Stimulated activated CD8-positive, alpha-beta memory T cell treated with anti-CD3 and anti-CD28 coated beads, Interleukin-4, amount 100 ng/mL, for 1 hour (primary cell): ENCODE measurements around the gene PSMA3.

Source experiments
- DNase-seq, 2 donors: peaks; one replicate each; pipeline ENCODE4 v3.0.0-alpha.2; 2020; ENCODE audit warnings: low read depth in 2 of 2, low spot score in 1 of 2

The PSMA3 gene

DNA sequence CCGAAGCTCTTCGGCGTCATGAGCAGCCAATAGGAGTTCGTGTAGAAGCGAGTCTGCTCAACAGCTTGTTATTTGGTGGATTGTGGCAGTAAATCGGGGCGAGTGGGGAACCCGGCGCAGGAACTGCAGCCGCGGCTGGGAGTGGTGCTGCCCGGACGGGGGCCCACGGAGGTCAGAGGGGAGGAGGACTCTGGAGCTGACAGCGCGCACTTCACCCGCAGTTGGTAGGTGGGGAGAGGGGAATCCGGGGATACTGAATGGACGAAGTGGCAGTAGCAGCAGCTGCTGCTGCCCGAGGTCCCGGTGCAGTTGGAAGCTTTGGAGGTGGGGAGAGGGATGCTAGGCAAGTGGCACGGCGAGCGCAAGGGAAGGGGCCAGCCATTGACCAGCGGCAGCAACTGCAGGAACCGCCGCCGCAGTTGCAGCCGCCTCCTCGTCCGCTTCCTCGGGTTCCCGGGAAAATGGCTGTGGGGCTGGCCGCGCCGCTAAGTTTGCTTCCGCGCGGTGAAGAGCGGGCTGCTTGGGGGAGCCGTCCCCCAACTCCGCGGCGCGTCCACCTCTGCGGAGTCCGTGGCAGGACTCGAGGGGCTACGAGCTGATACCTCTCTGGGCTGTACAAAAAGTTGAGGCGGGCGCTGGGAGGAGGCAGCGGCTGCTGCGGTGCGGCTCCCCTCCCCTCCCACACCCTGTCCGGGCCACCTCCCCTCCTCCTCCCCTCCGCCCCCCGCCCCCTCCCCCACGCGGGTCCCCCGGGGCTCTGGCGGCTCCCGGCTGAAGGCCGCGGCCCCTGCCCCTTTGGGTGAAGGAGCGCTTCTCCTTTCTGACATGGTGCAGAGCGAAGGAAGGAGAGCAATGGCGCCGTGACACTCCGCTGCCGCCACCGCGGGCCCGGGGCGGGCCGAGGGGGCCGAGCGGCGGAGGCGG is 54.1 kb downstream of the PSMA3 start, which contains the start of gene ARID4A:
Gene ARID4A, plus strand, starts transcription at position 79 of the 924 bp plus-strand sequence. CDS start 1,300 bp downstream, outside the sequence.
- peak; percentile 50 to 66 for DNase-seq

GRCh38 chr14:58299401-58300330 is 55.0 kb downstream of the PSMA3 start:
- DNase-seq = no peak

DNA sequence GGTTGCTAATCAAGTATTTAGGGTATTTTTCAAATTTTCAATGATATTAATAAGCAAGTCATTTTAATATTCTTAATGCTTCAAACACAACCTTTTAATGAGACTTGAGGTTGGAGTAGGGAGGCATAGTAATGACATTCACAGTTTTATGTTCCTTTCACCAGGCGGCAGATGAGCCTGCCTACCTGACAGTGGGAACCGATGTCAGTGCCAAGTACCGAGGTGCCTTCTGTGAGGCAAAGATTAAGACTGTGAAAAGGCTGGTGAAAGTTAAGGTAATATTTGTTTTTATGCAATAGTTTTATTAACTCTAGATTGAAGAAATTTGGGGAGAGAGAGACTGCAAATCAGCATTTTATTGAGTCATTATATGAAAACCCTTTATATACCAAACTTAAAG is 56.8 kb downstream of the PSMA3 start:
- DNase-seq = no peak

DNA sequence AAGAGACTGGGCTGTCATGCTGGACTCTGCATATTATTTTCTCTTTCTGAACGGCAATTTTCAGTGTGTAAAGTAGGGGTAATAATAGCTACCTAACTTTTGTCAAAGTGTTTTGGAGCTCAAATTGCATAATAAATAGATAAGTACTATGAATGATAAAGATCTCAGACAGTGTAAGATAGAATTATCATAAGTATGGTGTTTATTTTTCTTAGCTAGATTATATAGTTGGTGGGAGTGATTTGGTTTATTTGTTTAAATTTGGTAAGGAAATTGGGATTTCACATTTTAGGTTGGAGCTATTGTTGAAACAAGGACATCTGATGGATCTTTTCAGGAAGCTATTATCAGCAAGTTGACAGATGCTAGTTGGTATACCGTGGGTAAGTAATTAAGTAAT is 61.1 kb downstream of the PSMA3 start:
- no peak for DNase-seq

DNA sequence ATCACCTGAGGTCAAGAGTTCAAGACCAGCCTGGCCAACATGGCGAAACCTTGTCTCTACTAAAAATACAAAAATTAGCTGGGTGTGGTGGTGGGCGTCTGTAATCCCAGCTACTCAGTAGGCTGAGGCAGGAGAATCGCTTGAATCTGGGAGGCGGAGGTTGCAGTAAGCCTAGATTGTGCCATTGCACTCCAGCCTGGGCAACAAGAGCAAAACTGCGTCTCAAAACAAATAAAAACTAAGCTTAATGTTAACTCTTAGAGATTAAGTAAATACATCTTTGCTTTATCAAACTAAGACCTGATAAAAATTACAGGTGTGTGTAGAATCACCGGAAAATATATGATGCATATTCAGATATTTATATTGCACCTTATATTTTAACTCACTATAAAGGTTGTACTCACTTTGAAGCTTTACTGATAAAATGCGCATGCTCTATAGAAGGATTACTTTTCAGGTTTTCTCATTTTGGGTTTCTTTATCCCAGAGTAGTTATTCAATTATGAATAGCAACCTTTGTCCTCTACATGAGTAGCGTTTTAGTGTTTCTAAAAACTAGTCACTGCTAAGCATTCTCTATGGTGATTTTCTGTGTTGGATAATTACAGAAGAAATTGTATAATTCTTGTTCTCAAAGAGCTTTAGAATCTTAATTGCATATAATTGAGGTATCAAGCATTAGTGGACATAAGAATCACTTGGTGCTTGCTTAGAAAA is 63.1 kb downstream of the PSMA3 start:
- DNase-seq = no peak

DNA sequence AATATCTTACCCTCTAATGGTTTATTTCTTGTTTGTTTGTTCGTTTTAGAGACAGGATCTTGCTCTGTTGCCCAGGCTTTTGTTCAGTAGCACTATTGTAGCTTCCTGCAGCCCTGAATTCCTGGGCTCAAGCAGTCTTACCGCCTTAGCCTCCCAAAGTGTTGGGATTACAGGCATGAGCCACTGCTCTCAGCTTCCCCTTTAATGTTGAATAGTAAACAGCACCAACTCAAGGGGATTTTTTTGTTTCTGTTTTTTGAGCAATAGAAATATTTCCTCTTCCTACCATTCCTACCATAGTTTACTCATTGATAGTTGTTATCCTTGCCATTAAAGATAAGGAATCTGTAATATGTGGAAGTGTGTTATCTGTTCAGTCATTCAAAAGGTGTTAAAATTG is 64.4 kb downstream of the PSMA3 start:
- no peak for DNase-seq

DNA sequence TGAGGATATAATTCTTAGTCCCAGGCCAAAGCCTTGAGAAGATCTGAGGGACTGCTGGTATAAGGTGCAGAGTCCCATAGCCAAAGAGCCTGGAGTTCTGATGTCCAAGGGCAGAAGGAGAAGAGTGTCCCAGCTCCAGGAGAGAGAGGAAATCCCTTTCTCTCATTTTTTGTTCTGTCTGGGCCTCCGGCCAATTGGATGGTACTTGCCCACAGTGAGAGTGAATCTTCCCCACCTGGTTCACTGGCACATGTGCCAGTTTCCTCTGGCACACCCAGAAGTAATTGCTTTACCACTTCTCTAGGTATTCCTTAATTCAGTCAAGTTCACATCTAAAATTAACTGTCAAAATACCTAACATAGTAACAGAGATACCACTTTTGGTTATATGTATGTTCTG is 69.1 kb downstream of the PSMA3 start:
- no peak for DNase-seq

- DNase-seq = no peak
Observed at GRCh38 chr14:58315606-58316005, 71.0 kb downstream of the PSMA3 start.
